NCI-H82 treated with DMSO at 0.1 percent for 48 hours (cell line): ENCODE results near the gene LINC01488.
A peak's percentile ranks its signal among the peaks of the same experiment; 100 is the strongest.

ENCODE experiments used
- DNase-seq: peaks from one replicate; lab custom pipeline; 2025; ENCODE audit not compliant: unreplicated experiment; lab: John Stamatoyannopoulos, UW

Gene LINC01488

DNA sequence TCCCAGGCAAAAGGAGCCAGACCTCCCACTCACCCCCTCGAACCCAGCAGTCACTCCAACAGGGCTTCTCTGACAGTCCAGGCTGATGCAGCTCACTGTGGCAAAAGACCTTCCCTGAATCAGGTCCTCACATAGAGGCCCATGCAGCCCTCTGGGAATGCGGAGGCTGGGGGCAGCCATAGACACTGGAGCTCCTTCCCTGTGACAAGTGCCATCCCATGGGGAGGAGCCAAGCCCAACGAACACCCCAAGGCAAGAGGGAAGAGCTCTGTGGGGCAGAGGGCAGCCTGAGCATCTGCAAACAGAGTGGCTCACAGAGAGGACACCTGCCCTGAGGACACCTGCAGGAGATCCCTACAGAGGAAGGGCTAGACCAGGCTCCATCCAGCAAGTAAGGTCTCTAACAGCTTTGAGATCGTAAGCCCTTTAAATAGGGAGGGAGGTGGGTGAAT, at the start of gene LINC01488:
TSS of gene LINC01488 (plus strand) at position 271 of the 452 bp plus-strand sequence.
- no peak for DNase-seq

- no peak for DNase-seq
Measured at GRCh38 chr11:69431893-69432738, 49.3 kb upstream of the LINC01488 start.

GRCh38 chr11:69433741-69434140, 47.7 kb upstream of the LINC01488 start:
- DNase-seq = no peak

DNA sequence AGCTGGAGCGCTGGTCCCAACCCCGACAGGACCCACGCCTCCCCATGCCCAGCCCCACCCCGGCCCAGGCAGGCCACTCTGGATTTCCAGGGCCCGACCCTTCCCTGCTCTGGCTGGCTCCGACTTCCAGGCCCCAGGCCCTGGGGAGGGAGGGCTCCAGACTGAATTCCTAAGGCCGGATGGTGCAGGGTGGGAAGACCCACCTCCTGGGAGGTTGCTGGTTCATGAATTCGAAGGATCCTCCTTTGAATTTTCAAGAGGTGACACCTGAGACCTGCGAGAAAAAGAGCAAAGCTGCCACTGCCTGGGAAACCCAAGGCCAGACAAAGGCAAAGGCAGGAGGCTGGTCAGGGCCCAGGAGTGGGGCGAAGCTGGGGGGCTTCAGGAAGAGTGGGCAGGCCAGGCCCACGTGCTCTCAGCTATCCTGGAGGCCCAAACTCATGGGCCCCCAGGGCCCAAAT, 47.0 kb upstream of the LINC01488 start:
- DNase-seq = no peak

DNA sequence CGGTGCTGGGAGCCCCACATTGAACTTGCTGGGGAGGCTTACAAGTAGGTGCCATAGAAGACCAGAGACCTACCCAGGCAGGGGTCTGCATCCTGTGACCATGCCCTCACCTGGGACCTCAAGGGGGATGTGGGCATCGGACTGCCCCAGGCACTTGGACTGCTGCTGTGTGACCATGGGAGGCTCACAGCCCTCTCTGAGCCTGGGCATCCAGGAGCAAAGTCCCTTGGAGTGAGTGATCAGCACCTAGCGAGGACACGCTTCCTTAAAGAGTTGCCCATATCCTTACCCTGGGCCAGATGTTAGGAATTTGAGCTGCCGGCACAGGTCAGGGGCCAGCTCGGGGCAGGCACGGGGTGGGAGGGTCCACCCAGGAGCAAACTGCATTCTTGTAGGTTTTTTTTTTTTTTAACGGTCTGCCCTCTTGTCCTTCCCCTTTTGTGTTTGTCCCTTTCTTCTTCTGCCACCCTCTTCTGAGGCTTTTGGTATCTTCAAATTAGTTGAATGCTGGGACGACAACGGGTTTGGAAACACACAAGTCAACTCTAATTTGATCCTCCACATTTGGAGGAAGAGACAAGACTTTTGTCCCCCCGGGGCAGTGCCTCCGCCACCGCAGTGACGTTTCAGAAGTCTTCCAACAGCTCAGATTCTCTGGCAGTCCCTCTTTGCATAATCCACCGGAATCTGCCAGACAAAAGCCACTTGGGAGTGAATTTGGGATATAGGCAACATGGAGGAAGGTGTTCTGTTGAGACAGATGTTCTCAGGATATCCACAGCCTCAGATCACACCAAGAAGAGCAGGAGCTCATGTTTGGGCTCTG, 46.1 kb upstream of the LINC01488 start:
- no peak for DNase-seq

- no peak for DNase-seq
Measured at GRCh38 chr11:69436041-69436982, 45.2 kb upstream of the LINC01488 start.

DNA sequence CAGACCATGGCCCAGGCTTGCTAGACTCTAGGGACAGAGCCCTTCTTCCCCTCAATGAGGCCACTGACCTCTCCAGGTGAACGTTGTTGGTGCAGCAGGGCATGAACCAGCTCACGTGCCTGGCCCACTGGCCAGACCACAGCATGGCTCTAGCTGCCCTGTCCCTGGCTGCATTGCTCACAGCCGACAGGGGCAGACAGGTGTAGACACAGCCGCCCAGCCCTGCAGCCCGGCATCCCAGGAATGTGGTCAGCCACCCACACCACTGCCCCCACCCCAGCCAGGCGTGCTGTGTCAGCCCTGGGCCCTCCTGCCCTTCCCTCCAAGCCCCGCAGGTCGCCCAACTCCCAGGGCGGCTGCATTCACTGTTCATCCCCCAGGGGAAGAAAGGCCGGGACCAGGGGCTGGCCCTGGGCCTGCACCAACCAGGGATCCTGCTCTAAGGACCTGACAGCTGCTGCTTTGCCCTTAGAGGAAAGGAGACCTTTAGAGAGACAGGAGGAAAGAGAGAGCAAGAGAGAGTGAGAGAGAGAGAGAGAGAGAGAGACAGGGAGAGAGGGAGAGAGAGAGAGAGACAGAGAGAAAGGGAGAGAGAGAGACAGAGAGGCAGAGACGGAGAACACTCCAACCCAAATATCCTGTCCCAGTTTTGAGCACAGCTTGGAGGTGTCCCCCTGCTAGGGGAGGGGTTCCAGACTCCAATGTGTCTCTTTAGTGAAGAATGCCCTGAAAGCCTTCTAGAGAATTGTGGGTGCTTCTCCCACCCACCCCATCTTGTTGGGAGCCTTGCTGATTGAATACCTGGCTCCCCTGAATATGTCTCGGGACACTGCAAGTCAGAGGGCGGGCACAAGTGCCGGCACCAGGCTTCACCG, 44.2 kb upstream of the LINC01488 start:
- DNase-seq = no peak

GRCh38 chr11:69437876-69438205, 43.6 kb upstream of the LINC01488 start:
- DNase-seq = no peak

DNA sequence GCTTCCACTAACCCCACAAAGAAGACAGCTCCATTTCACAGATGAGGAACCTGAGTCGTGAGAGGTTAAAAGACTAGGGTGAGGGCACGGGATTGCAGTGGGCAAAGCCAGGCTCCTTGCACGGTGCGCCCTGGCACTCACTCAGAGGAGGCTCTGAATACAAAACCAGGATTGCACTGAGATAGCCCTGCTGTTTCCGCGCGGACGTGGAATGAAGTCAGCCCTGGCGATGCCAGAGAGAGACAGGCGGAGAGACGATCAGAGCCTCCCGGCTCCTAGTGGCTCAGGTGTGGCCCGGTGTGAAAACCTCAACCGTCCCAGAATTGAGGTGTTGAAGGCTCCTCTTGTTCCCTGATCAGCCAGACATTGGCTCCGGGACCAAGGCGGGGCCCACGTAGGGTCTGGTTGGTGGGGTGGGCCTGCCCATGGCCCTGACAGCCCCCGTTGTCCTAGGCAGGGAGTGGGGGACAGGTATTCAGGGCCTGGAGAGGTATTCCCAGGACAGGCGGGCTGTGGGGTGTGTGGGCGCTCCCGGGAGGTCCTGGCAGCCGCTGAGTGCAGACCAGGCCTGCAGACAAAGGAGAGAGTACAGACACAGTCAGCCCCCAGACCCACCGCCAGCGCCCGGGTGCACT, 43.1 kb upstream of the LINC01488 start:
- no peak for DNase-seq

DNA sequence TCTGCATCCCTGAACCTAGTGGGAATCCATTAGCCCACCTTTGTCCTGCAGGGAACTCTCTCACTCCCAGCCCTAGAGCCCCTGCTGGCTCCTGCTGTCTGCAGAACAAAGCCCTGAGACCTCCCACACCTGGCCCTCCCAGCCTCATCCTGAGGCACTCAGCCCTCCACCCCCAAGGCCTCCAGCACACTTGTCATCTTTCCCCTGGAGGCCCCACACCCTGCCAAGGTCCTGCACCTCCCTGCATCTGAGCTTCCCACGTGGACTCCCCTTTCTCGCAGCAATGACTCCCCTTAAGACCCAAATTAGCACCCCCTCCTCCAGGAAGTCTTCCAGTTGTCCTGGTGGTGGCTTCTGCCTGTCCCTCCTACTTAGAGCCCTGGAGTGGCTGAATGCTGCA, 42.3 kb upstream of the LINC01488 start:
- DNase-seq = no peak

GRCh38 chr11:69439651-69440464, 41.6 kb upstream of the LINC01488 start:
- DNase-seq = no peak

DNA sequence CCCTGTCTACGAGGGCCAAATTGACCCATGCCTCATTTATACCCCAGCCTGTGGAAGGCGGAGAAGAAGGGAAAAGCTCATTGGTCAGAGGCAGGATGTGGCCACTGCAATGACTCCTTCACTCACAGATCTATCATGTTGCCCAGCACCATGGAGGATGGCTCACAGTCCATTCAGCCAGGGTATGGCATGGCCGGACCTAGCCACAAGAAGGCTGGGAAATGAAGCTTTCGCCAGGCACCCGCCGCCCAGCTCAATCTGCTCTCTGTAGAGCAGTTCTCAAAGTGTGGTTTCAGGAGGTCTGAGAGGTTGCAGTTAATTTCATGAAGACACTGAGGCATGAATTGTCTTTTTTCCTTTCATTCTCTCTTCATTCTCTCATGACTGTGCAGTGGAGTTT, 40.6 kb upstream of the LINC01488 start:
- DNase-seq = no peak

- no peak for DNase-seq
Measured at GRCh38 chr11:69442012-69442806, 39.3 kb upstream of the LINC01488 start.

- no peak for DNase-seq
Measured at GRCh38 chr11:69442807-69443137, 38.7 kb upstream of the LINC01488 start.

- DNase-seq = peak; percentile 8
Measured at GRCh38 chr11:69443138-69443967, 38.1 kb upstream of the LINC01488 start.

- DNase-seq = no peak
Measured at GRCh38 chr11:69443968-69444364, 37.5 kb upstream of the LINC01488 start.
